SK-N-MC (cell line): ENCODE data around the gene CEP63.

Experiments
- EZH2 ChIP-seq: fragments of 200-600 bp; sonication (generic); IDR thresholded peaks from one replicate; pipeline ENCODE4 v1.6.1; 2017; ENCODE audit warnings: antibody characterized with exemption
- FOXP2 ChIP-seq: optimal IDR thresholded peaks from 2 replicates; pipeline ENCODE3; 2011; ENCODE audit warnings: mild to moderate bottlenecking, moderate library complexity; ENCODE audit not compliant: insufficient read depth; ENCODE audit errors: extremely low read length, control extremely low read depth
- POLR2AphosphoS5 ChIP-seq: IDR thresholded peaks from 2 replicates; pipeline ENCODE4 v1.6.1; 2012; ENCODE audit warnings: mild to moderate bottlenecking, low read depth, low read length, borderline replicate concordance

DNA sequence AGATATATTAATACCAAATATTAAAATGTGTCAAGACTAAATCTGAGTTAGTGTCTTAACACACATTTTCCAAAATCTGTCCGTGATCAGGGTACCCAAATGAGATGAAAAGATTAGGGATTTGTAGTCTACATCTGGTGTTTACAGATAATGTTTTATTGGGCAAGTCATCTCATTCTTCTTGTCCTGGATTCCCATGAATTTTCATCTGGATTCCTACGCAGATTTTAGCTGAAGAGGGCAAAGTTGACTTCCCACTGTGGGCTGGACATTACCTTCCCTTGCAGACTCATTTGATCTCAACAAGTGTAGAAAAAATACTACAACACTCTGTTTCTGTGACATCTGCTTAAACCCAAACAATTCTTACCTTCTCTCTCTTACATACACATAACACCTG lies 79.1 kb downstream of the CEP63 start:
- TF ChIP-seq POLR2AphosphoS5: no peak
- TF ChIP-seq FOXP2: no peak
- TF ChIP-seq EZH2: no peak
